AG10803 (cell line): ENCODE data around the gene CKMT2.

Experiments
- DNase-seq: peaks from one replicate; pipeline ENCODE4 v3.0.0; 2010; ENCODE audit warnings: low read depth
- H3K4me3 ChIP-seq: 2 replicates; pipeline ENCODE4 v1.5.1; 2011; ENCODE audit warnings: mild to moderate bottlenecking, low read length, control low read depth
- TF ChIP-seq, protein P1 (sequence below): conservative IDR thresholded peaks from 2 replicates; pipeline ENCODE4 v1.5.1; 2011; ENCODE audit warnings: mild to moderate bottlenecking, low read length, control low read depth, inconsistent platforms

Gene CKMT2

DNA sequence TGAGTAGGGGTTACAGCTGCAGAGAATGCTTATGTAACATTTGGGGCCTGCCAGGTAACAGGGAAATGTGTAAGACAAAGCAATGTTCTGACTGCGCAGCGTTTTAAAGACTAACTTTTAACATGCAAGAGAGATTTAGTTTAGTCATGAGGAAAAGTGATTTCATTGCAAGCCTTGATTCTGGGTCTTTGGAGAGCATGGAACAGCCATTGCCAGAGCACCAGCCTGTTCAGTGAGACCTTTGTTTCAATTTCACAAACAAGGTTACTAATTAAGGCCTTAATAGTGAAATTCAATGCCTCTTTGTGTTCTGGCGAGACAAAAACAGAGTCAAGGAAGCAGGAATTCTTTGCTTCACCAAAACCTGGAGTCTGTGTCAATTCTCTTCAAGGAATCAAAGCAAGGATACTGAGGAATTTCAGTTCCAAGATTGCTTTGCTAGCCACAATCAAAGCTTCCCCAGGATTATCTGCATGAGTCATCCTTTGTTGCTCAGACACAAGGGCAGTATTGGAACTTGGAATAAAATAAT lies 14.4 kb downstream of the CKMT2 start:
- TF ChIP-seq, protein P1, sequence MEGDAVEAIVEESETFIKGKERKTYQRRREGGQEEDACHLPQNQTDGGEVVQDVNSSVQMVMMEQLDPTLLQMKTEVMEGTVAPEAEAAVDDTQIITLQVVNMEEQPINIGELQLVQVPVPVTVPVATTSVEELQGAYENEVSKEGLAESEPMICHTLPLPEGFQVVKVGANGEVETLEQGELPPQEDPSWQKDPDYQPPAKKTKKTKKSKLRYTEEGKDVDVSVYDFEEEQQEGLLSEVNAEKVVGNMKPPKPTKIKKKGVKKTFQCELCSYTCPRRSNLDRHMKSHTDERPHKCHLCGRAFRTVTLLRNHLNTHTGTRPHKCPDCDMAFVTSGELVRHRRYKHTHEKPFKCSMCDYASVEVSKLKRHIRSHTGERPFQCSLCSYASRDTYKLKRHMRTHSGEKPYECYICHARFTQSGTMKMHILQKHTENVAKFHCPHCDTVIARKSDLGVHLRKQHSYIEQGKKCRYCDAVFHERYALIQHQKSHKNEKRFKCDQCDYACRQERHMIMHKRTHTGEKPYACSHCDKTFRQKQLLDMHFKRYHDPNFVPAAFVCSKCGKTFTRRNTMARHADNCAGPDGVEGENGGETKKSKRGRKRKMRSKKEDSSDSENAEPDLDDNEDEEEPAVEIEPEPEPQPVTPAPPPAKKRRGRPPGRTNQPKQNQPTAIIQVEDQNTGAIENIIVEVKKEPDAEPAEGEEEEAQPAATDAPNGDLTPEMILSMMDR, result no peak
- DNase-seq, result peak; percentile 42
- H3K4me3 ChIP-seq, result no peak overlapping the region

GRCh38 chr5:81249240-81249639 lies 16.1 kb downstream of the CKMT2 start:
- no peak overlapping the region for H3K4me3 ChIP-seq
- TF ChIP-seq, protein P1, result no peak
- DNase-seq, result no peak

- TF ChIP-seq, protein P1, result no peak
- no peak for DNase-seq
- H3K4me3 ChIP-seq, result no peak overlapping the region
Observed at GRCh38 chr5:81250004-81250403, 16.9 kb downstream of the CKMT2 start.

DNA sequence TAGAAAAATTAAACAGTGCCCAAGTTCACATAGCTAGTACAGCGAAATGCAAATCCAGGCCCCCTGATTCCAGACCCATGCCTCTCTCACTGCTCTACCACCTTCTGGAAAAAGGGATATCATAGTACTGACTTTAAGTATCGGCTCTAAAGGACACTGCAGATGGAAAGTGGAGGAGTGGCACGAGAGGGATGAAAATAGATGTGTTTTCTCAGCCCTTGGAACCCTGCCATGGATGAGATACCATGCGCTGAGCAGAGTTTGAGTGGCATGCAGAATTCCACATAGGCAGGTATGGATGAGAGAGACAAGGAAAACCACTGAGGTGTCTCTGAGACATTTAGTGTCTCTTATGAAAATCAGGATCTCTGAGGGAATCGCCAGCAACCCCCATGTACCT lies 18.8 kb downstream of the CKMT2 start:
- TF ChIP-seq, protein P1, result no peak
- DNase-seq, result no peak
- no peak overlapping the region for H3K4me3 ChIP-seq

DNA sequence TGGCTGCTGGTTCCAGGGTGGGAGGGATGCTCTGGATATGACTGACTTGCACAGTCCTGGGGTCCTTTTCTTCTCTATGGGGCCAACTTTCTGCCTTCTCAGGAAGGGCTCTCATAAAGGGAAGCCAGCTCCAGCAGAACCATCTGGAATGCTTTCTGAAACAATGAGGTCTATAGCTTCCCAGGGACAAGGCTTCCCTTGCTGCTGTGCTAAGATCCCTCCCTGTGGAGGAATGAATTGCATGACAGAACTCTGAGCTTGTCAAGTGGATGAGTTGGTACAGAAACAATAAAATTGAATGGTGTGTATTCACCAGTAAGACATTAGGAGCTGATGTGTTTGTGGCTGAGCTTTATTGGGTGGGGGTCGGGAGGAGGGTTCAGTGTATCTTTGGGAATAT lies 19.8 kb downstream of the CKMT2 start:
- H3K4me3 ChIP-seq, result no peak overlapping the region
- DNase-seq, result no peak
- TF ChIP-seq, protein P1, result no peak

GRCh38 chr5:81253875-81254274 lies 20.8 kb downstream of the CKMT2 start:
- DNase-seq, result no peak
- TF ChIP-seq, protein P1, result no peak
- no peak overlapping the region for H3K4me3 ChIP-seq

DNA sequence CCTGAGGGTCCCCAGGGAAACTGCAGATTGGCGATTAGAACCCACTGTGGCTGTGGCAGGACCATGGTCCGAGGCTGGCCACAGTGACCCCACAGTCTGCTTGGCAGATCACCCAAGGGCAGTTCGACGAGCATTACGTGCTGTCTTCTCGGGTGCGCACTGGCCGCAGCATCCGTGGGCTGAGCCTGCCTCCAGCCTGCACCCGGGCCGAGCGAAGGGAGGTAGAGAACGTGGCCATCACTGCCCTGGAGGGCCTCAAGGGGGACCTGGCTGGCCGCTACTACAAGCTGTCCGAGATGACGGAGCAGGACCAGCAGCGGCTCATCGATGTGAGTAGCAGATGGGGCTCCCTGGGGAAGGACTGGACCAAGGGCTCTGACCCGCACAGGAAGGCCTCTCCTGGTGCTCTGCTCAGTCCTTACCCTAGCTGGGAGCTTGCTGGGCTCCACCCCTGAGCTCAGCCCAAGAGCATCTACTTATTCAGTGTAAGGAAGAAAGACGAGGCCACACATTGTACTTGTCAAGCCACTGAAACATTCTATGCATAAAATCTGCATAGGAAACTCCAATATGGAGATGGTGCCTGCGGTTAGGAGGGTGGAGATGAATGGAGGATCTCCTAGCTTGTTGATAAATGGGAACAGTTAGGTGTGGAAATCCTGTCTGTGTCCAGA lies 21.9 kb downstream of the CKMT2 start:
- TF ChIP-seq, protein P1, result no peak
- H3K4me3 ChIP-seq, result no peak overlapping the region
- no peak for DNase-seq
